NCI-H2081 (cell line): Measurements from ENCODE around the gene PCDHA1.
A peak's percentile ranks its signal among the peaks of the same experiment; 100 is the strongest.
"Not testable (repeated sequence)": the region's sequence is repeated elsewhere in the genome, so short reads cannot be mapped to it uniquely, and the experiment has no call there.

Experiments
- DNase-seq, 2 experiments: peaks; one replicate each; lab custom pipeline; 2025; lab: John Stamatoyannopoulos, UW

PCDHA1 gene

DNA sequence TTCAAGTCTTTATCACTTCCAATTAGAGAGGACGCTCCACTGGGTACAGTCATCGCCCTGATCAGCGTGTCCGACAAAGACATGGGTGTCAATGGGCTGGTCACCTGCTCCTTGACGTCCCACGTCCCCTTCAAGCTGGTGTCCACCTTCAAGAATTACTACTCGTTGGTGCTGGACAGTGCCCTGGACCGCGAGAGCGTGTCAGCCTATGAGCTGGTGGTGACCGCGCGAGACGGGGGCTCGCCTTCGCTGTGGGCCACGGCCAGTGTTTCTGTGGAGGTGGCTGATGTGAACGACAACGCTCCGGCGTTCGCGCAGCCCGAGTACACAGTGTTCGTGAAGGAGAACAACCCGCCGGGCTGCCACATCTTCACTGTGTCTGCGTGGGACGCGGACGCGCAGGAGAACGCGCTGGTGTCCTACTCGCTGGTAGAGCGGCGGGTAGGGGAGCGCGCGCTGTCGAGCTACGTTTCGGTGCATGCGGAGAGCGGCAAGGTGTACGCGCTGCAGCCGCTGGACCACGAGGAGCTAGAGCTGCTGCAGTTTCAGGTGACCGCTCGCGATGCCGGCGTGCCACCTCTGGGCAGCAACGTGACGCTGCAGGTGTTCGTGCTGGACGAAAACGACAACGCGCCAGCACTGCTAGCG is 22.4 kb downstream of the PCDHA1 start:
- DNase-seq, result not testable (repeated sequence)

- no peak for DNase-seq
Measured at GRCh38 chr5:140808889-140809291, 22.9 kb downstream of the PCDHA1 start.

GRCh38 chr5:140821375-140822280 is 35.7 kb downstream of the PCDHA1 start, which contains the start of gene PCDHA5:
PCDHA5 (plus strand) TSS chr5:140821613.
- DNase-seq, result no peak

DNA sequence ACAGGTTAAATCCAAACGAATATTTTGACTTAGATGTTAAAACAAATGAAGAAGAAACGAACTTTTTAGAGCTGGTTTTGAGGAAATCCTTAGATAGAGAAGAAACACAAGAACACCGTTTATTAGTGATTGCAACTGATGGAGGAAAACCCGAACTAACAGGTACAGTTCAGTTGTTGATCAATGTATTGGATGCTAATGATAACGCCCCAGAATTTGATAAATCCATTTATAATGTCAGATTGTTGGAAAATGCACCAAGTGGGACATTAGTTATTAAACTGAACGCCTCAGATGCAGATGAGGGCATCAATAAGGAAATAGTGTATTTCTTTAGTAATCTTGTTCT is 36.3 kb downstream of the PCDHA1 start:
- no peak for DNase-seq

- DNase-seq, result not testable (repeated sequence)
Measured at GRCh38 chr5:140822969-140823368, 37.0 kb downstream of the PCDHA1 start.

DNA sequence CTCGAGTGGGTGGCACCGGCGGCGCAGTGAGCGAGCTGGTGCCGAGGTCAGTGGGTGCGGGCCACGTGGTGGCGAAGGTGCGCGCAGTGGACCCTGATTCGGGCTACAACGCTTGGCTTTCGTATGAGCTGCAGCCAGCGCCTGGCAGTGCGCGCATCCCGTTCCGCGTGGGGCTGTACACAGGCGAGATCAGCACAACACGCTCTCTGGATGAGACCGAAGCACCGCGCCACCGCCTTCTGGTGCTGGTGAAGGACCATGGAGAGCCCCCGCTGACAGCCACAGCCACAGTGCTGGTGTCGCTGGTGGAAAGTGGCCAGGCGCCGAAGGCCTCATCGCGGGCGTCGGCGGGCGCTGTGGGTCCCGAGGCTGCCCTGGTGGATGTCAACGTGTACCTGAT is 37.5 kb downstream of the PCDHA1 start:
- DNase-seq, result no peak

DNA sequence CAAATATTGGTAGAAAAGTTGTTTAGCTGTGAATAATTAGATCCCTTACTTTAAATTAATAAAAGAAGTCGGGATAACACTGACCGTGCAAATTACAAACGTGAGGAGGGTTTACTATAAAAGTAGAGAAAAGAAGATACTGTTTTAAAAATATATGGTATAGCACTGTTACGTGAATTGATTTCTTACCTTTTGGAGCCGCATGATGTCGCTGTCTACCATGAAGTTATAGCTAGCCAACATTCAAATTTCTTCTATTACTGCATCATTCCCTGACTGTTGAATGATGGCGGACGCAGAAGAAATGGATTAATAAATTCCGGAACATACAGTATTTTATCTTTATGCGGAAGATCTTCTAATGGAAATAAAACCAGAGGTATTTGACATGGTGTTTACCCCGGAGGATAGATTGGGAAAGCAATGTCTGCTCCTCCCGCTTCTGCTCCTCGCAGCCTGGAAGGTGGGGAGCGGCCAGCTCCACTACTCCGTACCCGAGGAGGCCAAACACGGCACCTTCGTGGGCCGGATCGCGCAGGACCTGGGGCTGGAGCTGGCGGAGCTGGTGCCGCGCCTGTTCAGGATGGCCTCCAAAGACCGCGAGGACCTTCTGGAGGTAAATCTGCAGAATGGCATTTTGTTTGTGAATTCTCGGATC is 41.9 kb downstream of the PCDHA1 start, which contains the start of gene PCDHA6:
Gene PCDHA6, plus strand, starts transcription at position 257 of the 658 bp plus-strand sequence. Its CDS starts 132 bp downstream, at position 389.
- peak; percentile 53 to 64 for DNase-seq

GRCh38 chr5:140828362-140828737 is 42.4 kb downstream of the PCDHA1 start:
- DNase-seq, result peak; percentile 52 to 74

DNA sequence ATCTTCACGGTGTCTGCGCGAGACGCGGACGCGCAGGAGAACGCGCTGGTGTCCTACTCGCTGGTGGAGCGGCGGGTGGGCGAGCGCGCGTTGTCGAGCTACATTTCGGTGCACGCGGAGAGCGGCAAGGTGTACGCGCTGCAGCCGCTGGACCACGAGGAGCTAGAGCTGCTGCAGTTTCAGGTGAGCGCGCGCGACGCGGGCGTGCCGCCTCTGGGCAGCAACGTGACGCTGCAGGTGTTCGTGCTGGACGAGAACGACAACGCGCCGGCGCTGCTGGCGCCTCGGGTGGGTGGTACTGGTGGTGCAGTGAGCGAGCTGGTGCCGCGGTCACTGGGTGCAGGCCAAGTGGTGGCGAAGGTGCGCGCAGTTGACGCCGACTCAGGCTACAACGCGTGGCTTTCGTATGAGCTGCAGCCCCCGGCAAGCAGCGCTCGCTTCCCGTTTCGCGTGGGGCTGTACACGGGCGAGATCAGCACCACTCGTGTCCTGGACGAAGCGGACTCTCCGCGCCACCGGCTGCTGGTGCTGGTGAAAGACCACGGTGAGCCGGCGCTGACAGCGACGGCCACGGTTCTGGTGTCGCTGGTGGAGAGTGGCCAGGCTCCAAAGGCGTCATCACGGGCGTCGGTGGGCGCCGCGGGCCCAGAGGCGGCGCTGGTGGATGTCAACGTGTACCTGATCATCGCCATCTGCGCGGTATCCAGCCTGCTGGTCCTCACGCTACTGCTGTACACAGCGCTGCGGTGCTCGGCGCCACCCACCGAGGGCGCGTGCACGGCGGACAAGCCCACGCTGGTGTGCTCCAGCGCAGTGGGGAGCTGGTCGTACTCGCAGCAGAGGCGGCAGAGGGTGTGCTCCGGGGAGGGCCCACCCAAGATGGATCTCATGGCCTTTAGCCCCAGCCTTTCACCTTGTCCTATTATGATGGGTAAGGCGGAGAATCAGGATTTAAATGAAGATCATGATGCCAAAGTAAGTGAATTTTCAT is 43.9 kb downstream of the PCDHA1 start:
- not testable (repeated sequence) for DNase-seq

DNA sequence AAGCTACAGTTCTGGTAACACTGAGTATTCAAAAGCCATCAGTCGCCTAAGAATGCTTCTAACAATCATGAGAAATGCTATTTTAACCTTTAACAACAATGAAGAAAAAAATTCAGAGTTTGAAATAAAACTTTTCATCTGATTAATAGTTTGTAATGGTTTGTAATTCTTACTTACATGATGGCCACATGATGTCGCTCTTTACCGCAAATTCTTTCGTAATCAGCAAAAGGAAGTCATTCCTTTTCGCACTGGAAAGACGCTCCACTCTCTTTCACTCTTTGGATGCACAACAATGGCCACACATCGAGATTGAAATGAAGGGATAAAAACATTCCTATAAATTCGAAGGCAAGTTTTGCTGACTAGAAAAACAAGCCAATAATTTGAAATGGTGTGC is 48.1 kb downstream of the PCDHA1 start, which contains the start of gene PCDHA7:
Gene PCDHA7, plus strand, starts transcription at position 277 of the 400 bp plus-strand sequence. Its CDS starts 115 bp downstream, at position 392.
- no peak for DNase-seq

DNA sequence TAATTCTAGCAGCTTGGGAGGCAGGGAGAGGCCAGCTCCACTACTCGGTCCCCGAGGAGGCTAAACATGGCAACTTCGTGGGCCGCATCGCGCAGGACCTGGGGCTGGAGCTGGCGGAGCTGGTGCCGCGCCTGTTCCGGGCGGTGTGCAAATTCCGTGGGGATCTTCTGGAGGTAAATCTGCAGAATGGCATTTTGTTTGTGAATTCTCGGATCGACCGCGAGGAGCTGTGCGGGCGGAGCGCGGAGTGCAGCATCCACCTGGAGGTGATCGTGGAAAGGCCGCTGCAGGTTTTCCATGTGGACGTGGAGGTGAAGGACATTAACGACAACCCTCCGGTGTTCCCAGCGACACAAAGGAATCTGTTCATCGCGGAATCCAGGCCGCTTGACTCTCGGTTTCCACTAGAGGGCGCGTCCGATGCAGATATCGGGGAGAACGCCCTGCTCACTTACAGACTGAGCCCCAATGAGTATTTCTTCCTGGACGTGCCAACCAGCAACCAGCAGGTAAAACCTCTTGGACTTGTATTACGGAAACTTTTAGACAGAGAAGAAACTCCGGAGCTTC is 48.6 kb downstream of the PCDHA1 start:
- not testable (repeated sequence) for DNase-seq

DNA sequence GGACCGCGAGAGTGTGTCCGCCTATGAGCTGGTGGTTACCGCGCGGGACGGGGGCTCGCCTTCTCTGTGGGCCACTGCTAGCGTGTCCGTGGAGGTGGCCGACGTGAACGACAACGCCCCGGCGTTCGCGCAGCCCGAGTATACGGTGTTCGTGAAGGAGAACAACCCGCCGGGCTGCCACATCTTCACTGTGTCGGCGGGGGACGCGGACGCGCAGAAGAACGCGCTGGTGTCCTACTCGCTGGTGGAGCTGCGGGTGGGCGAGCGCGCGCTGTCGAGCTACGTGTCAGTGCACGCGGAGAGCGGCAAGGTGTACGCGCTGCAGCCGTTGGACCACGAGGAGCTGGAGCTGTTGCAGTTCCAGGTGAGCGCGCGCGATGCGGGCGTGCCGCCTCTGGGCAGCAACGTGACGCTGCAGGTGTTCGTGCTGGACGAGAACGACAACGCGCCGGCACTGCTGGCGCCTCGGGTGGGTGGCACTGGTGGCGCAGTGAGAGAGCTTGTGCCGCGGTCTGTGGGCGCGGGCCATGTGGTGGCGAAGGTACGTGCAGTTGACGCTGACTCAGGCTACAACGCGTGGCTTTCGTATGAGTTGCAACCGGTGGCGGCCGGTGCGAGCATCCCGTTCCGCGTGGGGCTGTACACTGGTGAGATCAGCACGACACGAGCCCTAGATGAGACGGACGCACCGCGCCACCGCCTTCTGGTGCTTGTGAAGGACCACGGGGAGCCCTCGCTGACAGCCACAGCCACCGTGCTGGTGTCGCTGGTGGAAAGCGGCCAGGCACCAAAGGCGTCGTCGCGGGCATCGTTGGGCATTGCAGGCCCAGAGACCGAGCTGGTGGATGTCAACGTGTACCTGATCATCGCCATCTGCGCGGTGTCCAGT is 49.9 kb downstream of the PCDHA1 start:
- DNase-seq, result no peak

- DNase-seq, result peak; percentile 66 to 82
Measured at GRCh38 chr5:140840978-140841962, 55.3 kb downstream of the PCDHA1 start, which contains the start of gene PCDHA8. PCDHA8 (plus strand) TSS chr5:140841187; CDS start chr5:140841322, 135 bp downstream.

GRCh38 chr5:140842798-140843733 is 57.1 kb downstream of the PCDHA1 start:
- no peak for DNase-seq

DNA sequence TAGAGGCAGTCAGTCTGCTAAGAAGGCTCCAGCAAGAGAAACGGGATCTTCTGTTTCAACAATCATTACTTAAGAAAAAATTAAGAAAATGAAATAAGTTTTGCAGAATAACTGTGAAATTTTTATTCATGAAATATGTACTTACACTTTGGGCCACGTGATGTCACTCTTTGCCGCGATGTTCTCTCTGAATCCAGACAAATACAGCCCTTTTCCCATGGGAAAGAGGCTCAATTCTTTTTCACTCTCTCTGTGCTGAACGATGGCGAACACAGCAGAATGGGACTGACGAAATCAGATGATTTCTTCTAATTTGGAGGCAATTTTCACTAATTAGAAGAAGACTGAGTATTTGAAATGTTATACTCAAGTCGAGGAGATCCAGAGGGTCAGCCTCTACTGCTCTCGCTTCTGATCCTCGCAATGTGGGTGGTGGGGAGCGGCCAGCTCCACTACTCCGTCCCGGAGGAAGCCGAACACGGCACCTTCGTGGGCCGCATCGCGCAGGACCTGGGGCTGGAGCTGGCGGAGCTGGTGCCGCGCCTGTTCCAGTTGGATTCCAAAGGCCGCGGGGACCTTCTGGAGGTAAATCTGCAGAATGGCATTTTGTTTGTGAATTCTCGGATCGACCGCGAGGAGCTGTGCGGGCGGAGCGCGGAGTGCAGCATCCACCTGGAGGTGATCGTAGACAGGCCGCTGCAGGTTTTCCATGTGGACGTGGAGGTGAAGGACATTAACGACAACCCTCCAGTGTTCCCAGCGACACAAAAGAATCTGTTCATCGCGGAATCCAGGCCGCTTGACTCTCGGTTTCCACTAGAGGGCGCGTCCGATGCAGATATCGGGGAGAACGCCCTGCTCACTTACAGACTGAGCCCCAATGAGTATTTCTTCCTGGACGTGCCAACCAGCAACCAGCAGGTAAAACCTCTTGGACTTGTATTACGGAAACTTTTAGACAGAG is 62.5 kb downstream of the PCDHA1 start, which contains the start of gene PCDHA9:
Gene PCDHA9, plus strand, starts transcription at position 244 of the 964 bp plus-strand sequence. Its CDS starts 114 bp downstream, at position 358.
- DNase-seq, result not testable (repeated sequence)
